ENCODE data around the gene UNCX.

DNA sequence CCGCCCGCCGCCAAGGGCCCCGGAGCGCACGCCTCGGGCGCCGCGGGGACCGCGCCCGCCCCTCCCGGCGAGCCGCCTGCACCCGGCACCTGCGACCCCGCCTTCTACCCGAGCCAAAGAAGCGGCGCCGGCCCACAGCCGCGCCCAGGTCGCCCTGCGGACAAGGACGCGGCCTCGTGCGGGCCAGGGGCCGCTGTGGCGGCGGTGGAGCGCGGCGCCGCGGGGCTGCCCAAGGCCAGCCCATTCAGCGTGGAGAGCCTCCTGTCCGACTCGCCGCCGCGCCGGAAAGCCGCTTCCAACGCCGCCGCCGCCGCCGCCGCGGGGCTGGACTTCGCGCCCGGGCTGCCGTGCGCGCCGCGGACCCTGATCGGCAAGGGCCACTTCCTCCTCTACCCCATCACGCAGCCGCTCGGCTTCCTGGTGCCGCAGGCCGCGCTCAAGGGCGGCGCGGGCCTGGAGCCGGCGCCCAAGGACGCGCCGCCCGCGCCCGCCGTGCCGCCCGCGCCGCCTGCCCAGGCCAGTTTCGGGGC lies 3.5 kb downstream of the UNCX start:
- TF ChIP-seq, protein P1, sequence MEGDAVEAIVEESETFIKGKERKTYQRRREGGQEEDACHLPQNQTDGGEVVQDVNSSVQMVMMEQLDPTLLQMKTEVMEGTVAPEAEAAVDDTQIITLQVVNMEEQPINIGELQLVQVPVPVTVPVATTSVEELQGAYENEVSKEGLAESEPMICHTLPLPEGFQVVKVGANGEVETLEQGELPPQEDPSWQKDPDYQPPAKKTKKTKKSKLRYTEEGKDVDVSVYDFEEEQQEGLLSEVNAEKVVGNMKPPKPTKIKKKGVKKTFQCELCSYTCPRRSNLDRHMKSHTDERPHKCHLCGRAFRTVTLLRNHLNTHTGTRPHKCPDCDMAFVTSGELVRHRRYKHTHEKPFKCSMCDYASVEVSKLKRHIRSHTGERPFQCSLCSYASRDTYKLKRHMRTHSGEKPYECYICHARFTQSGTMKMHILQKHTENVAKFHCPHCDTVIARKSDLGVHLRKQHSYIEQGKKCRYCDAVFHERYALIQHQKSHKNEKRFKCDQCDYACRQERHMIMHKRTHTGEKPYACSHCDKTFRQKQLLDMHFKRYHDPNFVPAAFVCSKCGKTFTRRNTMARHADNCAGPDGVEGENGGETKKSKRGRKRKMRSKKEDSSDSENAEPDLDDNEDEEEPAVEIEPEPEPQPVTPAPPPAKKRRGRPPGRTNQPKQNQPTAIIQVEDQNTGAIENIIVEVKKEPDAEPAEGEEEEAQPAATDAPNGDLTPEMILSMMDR (IDR thresholded peaks at IDR 0.05) = no peak
- TF ChIP-seq POLR2A (IDR thresholded peaks at IDR 0.05) = no peak
